ENCODE data around the gene NCKAP5L. TPM values are rescaled to one million over a fixed set of nuclear protein-coding genes. Genes with fewer than 3 reads are reported as not detected.

Gene NCKAP5L
- total RNA-seq, 2 donors from 2014 or later: 18.6 to 18.8 TPM

DNA sequence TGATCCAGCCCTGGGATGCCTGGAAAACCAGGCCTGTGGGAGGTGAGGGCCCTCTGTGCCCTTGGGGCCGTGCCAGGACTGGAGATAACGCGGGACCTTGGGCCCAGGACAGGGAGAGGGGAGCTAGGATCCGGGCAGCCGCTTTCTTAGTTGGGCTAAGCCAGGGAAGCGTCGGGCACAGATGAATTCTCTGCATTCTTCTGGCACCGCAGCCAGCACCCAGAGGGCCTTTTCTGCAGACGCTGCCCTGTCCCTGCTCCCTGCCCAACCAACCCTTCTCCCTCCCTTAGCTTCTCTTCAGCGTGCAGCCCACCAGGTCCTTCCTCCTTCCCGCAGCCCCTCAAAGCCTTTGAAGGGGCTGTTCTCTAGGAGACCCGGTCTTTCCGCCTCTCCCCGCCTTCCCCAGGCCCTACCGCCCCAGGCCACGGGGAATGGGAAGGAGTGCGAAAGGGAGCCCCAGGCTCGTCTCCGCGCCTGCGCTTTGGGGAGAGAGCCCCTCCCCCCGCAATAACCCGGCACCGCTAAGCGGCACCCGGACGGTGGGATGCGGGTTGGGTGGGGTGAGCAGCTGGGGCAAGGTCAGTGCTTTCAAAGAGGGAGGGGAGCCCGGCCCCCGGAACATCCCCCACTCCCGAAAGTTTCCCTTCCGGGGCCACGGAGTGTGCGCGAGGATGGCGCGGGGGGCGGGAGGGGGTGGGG lies 663 bp downstream of the NCKAP5L start:
- DNase-seq (peak; percentile 81), ATAC-seq (peak; percentile 62 to 70)
- intact Hi-C loops (cut with DNase I): no loop called here

DNA sequence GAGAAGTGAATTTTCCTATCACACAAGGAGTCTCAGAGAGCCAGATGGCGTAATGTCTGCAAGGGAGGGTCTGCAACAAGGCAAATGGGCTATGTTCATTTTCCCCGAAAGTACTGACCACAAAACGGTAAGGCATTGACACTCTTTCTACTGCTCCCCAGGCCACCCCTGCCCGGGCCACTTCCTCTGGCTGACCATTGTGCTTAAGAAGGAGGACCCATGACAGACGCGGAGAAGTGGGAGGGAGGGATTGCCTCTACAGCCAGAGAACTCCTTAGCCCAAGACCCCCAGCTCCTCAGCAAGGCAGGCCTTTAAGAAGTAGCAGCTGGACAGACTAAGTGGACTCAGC lies 1.2 kb downstream of the NCKAP5L start:
- ATAC-seq (no peak), DNase-seq (no peak)
- intact Hi-C loops (cut with DNase I): no loop called here

DNA sequence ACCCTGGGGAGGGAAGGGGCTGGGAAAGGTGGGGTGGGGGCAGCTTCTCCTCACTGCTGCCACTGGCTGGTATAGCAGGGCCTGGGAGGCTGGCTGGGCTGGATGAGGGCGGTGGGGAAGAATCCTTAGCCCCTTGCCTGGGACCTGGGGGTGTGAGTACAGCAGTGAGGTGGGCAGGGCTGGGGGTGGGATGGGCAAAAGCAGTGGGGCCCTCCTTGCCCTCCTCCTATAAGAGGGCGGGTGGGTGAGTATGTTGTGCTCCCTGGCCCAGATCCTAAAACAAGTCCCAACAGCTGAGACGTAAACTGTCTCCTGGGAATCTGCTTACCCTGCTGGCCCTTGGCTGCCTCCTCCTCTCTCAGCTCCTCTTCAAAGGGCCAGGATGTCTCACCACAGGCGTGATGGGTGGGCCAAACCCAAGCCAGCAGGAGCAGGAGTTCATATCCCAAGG lies 2.2 kb downstream of the NCKAP5L start:
- DNase-seq (no peak), ATAC-seq (no peak)
- intact Hi-C loops (cut with DNase I): no loop called here

DNA sequence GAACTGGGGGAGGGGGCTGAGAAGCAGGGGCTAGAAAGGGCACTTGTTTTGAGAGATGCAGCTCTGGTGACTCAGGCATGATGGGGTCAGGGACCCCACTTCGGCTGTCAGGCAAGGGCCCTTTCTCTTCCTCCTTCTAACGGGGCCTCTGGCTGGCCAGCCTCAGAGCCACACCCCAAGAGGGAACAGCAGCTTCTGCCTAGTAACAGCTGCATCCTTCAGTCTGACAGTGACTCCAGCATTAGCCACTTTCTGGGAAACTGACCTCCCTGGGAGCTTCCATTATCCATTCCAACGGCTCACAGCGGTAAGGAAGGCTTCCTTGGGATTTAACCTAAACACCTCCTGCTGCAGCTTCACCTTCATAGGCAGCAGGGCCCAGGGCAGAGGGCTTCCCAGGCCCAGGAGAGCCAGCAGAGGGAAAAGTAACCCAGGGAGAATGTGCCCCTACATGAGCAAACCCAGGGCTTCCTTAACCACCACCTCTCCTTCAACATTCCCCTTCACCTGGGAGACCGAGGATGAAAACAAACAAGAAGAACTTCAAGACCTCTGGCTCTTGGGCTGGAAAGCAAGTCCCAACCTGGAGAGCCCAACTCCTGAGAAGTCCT lies 2.7 kb downstream of the NCKAP5L start:
- DNase-seq (peak; percentile 52), ATAC-seq (peak in 1 of 2 donors; percentile 6)
- intact Hi-C loops (cut with DNase I): no loop called here

DNA sequence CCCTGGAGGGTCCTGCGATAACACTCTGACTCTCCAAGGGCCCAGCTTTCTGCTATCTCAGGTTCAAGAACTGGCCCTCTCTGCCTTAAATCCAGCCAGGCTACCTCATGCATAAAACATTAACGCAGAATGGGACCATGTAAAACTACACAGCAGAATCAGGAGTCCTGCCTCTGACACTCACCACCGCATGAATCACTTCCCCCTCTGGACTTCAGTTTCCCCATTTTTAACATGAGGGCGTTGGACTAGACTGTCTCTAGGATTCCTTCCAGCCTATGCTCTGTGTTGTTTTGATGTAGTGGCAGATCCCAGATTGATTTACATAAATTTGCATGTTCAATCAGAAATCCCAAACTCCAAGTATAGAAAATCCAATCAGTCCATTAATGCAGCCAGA lies 3.3 kb downstream of the NCKAP5L start:
- no peak for DNase-seq
- intact Hi-C loops (cut with DNase I): no loop called here
- ATAC-seq: peak in 1 of 2 donors; percentile 16

DNA sequence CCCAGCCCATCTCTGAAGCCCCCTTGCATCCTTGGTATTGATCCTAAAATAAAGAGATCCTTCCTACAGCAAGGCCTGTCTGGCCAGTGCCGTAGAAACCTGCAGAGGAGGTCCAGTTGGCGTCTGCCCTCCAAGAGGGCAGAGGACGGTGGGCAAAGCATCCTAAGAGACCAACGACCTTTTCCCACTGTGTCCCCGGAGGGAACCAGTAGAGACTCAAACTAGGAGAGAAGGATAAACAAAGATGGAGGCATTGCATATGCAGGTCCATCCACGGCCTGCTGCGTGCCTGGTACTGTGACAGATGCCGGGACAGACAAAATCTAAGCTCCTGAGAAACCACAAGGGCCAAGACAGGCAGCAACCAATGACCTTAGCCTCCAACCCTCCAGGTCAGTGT lies 3.8 kb downstream of the NCKAP5L start:
- intact Hi-C loops (cut with DNase I): no loop called here
- ATAC-seq: no peak
- DNase-seq: no peak

DNA sequence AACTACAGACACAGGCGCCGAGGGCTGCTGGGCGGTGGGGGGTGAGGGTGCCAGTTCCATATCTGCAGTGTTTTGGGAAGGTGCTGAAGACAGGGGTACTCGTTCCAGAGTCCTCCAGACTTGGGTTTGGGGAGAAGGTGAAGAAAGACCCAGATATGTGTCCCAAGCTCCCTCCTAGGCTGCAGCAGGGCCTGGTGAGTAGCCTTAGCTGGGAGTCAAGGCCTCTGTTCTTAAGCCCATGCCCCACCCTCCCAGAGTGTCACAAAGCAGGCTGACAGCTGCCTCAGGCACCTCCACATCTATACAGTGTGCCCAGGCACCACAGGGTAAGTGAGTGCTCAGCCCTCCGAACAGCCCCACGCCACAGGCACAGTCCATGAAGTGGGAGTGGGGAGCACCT lies 4.3 kb downstream of the NCKAP5L start:
- DNase-seq: no peak
- no peak for ATAC-seq
- intact Hi-C loops (cut with DNase I): no loop called here

DNA sequence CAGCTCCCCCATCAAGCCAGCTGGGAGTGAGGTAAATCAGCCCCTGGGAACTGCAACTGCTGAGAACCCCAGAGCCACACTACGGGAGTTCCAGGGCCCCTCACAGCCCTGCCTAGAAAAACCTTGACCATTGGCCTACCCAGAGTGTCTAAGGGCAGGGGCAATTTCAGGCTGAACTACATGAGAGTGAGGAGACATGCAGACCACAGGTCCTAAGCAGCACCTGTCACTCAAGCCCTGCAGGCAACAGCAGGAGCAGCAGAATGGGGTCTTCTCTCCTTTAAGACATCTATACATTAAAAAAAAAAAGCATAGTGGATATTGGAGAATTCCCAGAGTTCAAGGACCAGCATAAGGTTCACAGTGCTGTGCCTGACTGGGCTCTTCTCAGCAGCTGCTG lies 4.9 kb downstream of the NCKAP5L start:
- ATAC-seq (no peak), DNase-seq (no peak)
- intact Hi-C loops (cut with DNase I): no loop called here

DNA sequence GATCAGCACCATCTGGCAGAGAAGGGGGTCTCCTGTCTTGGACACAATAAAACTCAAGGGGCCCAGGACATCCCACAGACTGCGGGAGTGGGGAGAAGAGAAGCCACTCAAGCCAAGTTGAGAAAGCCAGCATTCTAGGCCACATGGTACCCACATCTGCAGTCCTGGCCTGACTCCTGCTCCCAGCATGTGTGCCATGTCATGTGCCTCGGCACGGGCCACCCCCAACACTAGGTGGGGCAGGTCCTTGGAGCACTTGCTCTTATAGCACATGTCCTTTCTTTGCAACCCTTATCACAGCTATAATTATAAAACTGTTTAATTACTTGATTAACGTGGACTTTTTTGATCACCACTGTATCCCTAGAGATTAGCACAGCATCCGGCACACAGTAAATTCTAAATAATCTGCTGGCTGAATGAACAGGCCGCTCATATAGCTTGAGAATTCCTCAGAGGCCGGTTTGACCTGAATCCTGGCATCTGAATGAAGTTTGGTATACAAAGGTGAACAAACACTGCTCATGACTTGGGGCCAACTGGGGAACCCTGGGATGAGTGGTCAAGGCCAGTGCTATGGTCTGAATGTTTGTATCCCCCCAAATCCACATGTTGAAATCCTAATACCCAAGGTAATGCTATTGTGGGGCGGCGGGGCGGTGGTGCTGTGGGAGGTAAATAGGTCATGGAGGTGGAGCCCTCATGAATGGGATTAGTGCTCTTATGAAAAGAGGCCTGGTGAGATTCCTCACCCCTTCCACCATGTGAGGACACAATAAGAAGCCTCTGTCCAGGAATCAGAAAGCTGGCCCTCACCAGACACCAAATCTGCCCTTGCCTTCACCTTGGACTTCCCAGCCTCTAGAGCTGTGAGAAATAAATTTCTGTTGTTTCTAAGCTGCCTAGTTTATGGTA lies 6.6 kb downstream of the NCKAP5L start:
- intact Hi-C loops (cut with DNase I): no loop called here
- ATAC-seq (no peak), DNase-seq (no peak)

DNA sequence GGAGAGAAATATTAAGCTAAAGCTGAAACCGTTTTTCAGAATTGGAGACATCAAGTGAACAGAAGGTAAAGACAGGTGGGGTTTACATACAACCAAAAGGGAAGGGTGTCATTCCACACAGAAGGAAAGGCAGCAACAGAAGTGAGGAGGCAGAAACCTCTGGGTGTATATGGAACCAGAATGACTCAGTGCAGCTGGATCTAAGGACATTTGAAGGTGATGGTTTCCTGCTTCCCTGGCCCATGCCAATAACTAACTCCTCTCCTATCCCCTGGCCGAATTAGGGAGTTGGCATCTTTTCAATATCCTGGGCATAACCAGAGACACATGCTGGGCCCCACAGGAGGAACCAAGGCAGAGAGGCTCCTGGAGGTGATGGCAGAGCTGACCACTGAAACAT lies 8.4 kb downstream of the NCKAP5L start:
- intact Hi-C loops (cut with DNase I): no loop called here
- DNase-seq (no peak), ATAC-seq (peak in 1 of 2 donors; percentile 26)

DNA sequence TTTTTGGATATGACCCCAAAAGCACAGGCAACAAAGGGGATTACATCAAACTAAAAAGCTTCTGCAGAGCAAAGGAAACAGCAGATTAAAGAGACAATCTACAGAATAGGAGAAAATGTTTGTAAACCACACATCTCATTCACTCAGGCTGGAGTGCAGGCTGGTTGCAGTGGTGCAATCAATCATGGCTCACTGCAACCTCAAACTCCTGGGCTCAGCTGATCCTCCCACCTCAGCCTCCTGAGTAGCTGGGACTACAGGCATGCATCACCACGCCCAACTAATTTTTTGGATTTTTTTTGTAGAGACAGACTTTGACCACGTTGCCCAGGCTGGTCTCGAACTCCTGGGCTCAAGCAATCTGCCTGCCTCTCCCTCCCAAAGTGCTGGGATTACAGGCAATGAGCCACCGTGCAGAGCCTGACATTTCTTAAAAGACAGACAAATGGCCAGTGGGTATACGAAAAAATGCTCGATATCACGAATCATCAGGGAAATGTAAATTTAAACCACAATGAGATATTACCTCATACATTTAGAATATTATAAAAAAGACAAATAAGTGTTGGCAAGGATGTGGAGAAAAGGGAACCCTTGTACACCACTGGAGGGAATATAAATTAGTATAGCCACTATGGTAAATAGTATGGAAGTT lies 9.8 kb downstream of the NCKAP5L start:
- intact Hi-C loops (cut with DNase I): no loop called here
- ATAC-seq: no peak
- DNase-seq: no peak

DNA sequence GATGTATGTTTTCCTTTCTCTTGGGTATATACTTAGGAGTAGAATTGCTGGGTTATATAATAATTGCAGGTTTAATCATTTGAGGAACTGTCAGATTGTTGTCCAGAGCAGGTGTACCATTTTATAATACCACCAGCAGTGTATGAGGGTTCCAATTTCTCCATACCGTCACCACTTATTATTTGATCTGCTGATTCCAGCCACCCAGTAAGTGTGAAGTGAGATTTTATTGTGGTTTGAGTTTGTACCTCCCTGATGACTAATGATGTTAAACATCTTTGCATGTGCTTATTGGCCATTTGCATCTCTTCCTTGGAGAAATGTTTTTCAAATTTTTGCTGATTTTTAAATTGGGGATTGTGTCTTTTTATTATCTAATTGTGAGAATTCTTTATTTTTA lies 15.1 kb downstream of the NCKAP5L start:
- ATAC-seq (no peak), DNase-seq (no peak)
- intact Hi-C loops (cut with DNase I): no loop called here

DNA sequence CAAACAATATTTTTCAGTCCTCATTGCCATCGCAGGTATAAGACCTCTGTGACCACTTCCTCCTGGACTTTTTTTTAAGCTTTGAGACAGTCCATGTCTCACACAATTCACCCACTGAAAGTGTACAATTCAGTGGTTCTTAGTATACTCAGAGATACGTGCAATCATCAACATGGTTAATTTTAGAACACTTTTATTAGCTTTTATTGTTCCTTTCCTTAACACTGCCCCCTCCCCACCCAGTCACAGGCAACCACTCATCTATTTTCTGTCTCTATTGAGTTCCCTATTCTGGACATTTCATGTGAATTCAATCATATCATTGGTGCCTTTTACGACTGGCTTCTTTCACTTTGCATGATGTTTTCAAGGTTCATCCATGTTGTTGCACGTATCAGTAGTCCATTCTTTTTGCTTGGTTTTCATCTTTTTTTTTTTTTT lies 16.2 kb downstream of the NCKAP5L start:
- intact Hi-C loops (cut with DNase I): no loop called here
- ATAC-seq (no peak), DNase-seq (no peak)

DNA sequence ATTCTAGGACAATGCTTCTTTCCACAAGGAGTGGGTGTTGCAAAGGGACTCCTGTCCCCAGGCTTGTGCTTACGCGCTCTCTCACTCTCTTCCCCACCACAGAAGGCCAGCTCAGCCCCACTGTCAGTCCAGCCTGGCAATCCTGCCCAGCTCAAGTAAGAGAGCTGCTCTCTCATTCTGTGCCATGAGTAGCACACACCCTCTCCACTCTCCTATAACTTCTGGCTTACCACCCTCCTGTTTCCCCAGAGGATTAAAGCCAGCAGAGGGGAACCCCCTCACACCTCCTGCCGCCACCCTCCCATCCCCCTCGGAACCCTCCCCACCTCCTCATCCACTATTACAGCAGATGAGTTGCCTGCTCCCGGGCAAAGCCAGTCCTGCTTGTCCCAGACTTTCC lies 17.1 kb downstream of the NCKAP5L start:
- intact Hi-C loops (cut with DNase I): no loop called here
- DNase-seq (no peak), ATAC-seq (no peak)

DNA sequence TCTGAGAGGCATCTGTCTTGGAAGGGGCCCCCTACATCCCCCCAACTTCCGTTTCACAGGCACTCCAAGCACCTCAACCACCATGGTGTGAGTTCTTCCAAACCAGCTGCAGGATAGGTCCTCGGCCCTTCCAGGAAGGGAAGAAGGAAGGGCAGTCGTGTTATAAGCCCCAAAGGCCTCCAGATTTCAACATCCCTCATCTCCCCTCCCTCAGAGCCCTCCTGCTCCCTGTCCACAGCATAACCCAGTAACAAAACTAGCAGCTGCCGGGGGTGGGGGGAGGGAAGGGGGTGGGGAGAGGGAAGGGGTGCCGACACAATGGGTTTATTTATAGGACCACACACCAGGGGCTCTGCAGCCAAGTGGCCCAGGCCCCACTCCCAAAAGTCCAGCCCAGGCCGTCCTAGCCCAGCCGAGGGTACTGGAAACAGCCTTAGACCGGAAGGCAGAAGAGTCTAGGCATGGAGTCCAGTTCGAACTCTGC lies 18.3 kb downstream of the NCKAP5L start:
- DNase-seq: no peak
- intact Hi-C loops (cut with DNase I): no loop called here
- ATAC-seq: peak; percentile 4 to 27

DNA sequence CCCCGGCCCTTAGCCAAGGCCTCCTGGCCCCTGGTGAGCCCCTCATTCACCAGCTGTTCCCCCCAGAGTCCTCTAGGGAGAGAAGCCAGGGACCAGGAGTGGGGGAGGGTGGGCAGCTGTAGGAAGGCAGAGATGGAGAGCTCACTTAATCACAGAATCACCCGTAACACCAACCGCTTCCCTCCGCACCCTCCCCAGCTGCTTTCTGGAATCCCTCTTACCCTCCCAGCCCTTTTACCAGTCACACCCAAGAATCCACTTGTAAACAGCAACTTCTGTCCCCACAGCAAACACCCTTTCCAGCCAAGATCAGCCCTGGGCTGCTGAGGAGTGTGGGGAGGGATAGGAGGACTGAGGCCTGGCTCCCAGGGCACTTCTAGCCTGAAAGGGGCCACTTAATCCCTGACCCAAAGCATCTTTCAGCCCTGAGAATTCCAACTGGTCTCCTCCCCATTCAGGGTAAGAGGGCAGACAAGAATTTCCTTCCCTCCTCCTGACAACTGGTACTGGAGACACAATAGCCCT lies 18.8 kb downstream of the NCKAP5L start:
- DNase-seq: peak; percentile 56
- intact Hi-C loops (cut with DNase I): no loop called here
- peak; percentile 54 to 70 for ATAC-seq

DNA sequence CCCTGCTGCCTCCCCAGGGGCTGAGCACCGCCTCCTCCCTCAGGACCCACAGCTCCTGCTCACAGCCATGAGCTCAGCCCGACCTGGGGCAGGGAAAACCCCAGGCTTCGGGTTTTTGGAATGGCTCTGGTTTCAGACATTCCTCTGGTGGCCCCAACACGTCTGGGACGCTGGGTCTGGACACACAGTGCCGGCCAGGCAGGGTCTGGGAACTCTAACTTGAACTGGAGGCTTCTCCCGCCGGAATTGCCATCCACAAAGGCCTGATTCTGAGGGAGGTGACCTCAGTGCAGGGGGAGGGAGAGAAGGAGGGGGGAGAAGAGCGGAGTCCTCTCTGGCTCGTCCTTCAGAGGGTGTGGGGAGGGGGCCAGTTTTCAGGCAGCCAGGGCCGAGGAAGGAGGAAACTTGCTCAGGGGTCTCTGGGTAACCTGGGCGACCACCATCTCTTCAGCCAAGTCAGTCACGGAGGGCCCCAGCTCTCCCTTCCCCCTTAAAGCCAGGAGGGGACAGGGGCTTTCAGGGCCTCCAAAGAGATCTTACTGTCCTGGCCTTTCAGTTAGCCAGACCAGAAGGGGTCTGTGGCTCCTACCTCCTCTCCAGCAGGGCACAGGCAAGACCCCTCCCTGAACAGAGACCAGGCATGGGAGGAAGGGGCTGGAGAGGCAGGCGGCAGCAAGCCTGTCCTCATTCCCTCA lies 19.4 kb downstream of the NCKAP5L start:
- intact Hi-C loops (cut with DNase I): no loop called here
- DNase-seq (peak; percentile 73), ATAC-seq (peak; percentile 81 to 85)

DNA sequence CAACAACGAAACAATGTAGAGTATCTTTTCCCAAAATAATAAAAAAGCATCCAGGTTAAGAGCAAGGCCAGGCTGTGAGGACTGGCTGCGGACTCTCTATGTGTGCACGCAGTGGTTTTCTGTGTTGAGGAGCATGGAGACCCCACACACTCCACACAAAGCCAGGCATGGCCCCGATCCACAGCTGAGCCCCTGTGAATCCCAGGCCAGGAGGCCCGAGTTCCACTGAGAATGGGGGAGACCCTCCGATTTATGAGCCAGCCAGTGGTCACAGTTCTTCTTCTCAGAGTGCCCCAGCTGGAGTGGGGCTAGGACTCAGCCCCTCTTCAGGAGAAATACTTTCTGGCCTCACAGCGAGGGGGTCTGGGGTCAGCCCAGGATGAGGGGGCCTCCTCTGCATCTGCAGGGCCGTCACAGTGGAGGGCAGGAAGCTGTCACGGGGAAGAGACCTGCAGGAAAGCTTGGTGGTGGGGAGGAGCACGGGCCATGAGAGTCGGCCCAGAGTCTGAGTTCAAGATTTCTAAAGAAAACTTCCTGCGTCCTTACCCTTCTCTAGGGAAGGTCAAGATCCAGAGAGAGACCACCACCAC lies 20.1 kb downstream of the NCKAP5L start:
- intact Hi-C loops (cut with DNase I): no loop called here
- no peak for ATAC-seq
- DNase-seq: no peak

All from left cardiac atrium (tissue), 4 donors.